ENCODE measurements around the gene SYNE2.

Gene SYNE2

GRCh38 chr14:64232095-64232838, 379.5 kb downstream of the SYNE2 start:
- TF ChIP-seq SPI1 (IDR thresholded peaks at IDR 0.05; ENCODE audit: borderline replicate concordance, low read depth), result no peak
- no peak for TF ChIP-seq GABPA (IDR thresholded peaks at IDR 0.05; ENCODE audit: low read depth)
- TF ChIP-seq, protein P1, sequence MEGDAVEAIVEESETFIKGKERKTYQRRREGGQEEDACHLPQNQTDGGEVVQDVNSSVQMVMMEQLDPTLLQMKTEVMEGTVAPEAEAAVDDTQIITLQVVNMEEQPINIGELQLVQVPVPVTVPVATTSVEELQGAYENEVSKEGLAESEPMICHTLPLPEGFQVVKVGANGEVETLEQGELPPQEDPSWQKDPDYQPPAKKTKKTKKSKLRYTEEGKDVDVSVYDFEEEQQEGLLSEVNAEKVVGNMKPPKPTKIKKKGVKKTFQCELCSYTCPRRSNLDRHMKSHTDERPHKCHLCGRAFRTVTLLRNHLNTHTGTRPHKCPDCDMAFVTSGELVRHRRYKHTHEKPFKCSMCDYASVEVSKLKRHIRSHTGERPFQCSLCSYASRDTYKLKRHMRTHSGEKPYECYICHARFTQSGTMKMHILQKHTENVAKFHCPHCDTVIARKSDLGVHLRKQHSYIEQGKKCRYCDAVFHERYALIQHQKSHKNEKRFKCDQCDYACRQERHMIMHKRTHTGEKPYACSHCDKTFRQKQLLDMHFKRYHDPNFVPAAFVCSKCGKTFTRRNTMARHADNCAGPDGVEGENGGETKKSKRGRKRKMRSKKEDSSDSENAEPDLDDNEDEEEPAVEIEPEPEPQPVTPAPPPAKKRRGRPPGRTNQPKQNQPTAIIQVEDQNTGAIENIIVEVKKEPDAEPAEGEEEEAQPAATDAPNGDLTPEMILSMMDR (IDR thresholded peaks at IDR 0.05; ENCODE audit: insufficient read depth, low read length), result no peak
- TF ChIP-seq, protein P2, sequence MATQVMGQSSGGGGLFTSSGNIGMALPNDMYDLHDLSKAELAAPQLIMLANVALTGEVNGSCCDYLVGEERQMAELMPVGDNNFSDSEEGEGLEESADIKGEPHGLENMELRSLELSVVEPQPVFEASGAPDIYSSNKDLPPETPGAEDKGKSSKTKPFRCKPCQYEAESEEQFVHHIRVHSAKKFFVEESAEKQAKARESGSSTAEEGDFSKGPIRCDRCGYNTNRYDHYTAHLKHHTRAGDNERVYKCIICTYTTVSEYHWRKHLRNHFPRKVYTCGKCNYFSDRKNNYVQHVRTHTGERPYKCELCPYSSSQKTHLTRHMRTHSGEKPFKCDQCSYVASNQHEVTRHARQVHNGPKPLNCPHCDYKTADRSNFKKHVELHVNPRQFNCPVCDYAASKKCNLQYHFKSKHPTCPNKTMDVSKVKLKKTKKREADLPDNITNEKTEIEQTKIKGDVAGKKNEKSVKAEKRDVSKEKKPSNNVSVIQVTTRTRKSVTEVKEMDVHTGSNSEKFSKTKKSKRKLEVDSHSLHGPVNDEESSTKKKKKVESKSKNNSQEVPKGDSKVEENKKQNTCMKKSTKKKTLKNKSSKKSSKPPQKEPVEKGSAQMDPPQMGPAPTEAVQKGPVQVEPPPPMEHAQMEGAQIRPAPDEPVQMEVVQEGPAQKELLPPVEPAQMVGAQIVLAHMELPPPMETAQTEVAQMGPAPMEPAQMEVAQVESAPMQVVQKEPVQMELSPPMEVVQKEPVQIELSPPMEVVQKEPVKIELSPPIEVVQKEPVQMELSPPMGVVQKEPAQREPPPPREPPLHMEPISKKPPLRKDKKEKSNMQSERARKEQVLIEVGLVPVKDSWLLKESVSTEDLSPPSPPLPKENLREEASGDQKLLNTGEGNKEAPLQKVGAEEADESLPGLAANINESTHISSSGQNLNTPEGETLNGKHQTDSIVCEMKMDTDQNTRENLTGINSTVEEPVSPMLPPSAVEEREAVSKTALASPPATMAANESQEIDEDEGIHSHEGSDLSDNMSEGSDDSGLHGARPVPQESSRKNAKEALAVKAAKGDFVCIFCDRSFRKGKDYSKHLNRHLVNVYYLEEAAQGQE (IDR thresholded peaks at IDR 0.05; ENCODE audit: insufficient replicate concordance, low read depth), result no peak
- no peak for TF ChIP-seq POLR2AphosphoS5 (IDR thresholded peaks at IDR 0.05; ENCODE audit: low read depth)
- Histone ChIP-seq H3K27me3 (ENCODE audit: insufficient read depth, poor library complexity, severe bottlenecking) (no peaks in the 10 kb centered on the region), H3K4me3 (replicated peaks; ENCODE audit: insufficient read depth, low read length) (no peak overlapping the region), H3K27ac (replicated peaks) (no peak overlapping the region)
- no peak for DNase-seq (ENCODE audit: low read depth in 1 of 2, low spot score in 1 of 2)

DNA sequence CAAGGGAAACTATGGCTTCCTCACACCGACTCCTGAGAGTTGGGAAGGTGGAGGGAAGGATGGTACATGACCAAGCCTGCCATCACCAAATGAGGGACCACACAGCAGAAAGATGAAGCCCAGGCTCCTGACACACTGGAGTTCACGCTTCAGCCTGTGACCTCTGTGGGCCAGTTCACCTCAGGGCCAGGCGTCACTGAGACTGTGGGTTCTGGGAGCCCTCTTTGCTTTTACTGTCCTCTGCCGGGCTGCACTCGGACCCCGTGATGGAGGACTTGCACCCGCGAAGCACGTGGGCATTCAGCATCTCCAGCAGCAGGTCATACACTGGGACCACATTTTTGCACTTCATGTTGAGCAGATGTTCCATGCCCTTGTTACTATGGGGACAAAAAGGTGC, 380.1 kb downstream of the SYNE2 start:
- TF ChIP-seq SPI1 (IDR thresholded peaks at IDR 0.05; ENCODE audit: borderline replicate concordance, low read depth), result no peak
- TF ChIP-seq, protein P2 (IDR thresholded peaks at IDR 0.05; ENCODE audit: insufficient replicate concordance, low read depth), result no peak
- TF ChIP-seq, protein P1 (IDR thresholded peaks at IDR 0.05; ENCODE audit: insufficient read depth, low read length), result no peak
- TF ChIP-seq GABPA (IDR thresholded peaks at IDR 0.05; ENCODE audit: low read depth), result no peak
- no peak for TF ChIP-seq POLR2AphosphoS5 (IDR thresholded peaks at IDR 0.05; ENCODE audit: low read depth)
- Histone ChIP-seq H3K27ac (replicated peaks) (no peak overlapping the region), H3K4me3 (replicated peaks; ENCODE audit: insufficient read depth, low read length) (no peak overlapping the region), H3K27me3 (ENCODE audit: insufficient read depth, poor library complexity, severe bottlenecking) (no peaks in the 10 kb centered on the region)
- DNase-seq (ENCODE audit: low read depth in 1 of 2, low spot score in 1 of 2), result no peak

- no peak overlapping the region for H3K4me3 ChIP-seq (replicated peaks; ENCODE audit: insufficient read depth, low read length)
- TF ChIP-seq GABPA (IDR thresholded peaks at IDR 0.05; ENCODE audit: low read depth) (no peak), SPI1 (IDR thresholded peaks at IDR 0.05; ENCODE audit: borderline replicate concordance, low read depth) (no peak), POLR2AphosphoS5 (IDR thresholded peaks at IDR 0.05; ENCODE audit: low read depth) (no peak)
- TF ChIP-seq, protein P1 (IDR thresholded peaks at IDR 0.05; ENCODE audit: insufficient read depth, low read length), result no peak
- TF ChIP-seq, protein P2 (IDR thresholded peaks at IDR 0.05; ENCODE audit: insufficient replicate concordance, low read depth), result no peak
- no peak overlapping the region for H3K27ac ChIP-seq (replicated peaks)
- no peak for DNase-seq (ENCODE audit: low read depth in 1 of 2, low spot score in 1 of 2)
- H3K27me3 ChIP-seq (ENCODE audit: insufficient read depth, poor library complexity, severe bottlenecking), result no peaks in the 10 kb centered on the region
Measured at GRCh38 chr14:64233531-64234190, 380.9 kb downstream of the SYNE2 start.

Data from HL-60 (cell line).